ENCODE measurements around the gene NELL2.

NELL2 gene

DNA sequence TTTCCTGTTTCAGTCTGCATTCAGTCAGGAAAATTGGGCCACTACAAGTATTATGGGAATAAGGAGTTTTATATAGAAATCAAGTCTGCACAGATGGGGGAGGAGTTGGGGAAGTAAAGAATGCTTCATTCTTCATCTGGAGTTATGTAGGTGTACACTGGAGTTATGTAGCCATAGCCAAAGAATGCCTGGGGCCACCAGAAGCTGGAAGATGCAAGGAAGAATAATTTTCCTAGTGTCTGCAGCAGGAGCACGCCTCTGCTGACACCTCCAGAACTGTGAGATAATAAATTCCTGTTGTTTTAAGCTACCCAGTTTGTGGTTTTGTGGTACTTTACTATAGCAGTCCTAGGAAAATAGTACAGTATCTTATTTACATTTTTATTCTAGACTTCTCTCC lies 333.4 kb downstream of the NELL2 start:
- Histone ChIP-seq H3K27ac (ENCODE audit: insufficient read depth, low read length, poor library complexity, severe bottlenecking) (no peak overlapping the region), H3K27me3 (replicated peaks; ENCODE audit: control insufficient read depth, insufficient read depth, low read length, poor library complexity, severe bottlenecking) (no peaks in the 10 kb centered on the region), H3K4me1 (ENCODE audit: control insufficient read depth, insufficient read depth, low read length, poor library complexity, severe bottlenecking) (no peaks in the 10 kb centered on the region), H3K36me3 (ENCODE audit: control insufficient read depth, insufficient read depth, low read length) (no peaks in the 10 kb centered on the region), H3K4me3 (ENCODE audit: insufficient read depth, low read depth, low read length, poor library complexity, severe bottlenecking) (no peak overlapping the region), H3K9me3 (ENCODE audit: control insufficient read depth, low read length) (no peaks in the 10 kb centered on the region)
- DNase-seq: no peak

DNA sequence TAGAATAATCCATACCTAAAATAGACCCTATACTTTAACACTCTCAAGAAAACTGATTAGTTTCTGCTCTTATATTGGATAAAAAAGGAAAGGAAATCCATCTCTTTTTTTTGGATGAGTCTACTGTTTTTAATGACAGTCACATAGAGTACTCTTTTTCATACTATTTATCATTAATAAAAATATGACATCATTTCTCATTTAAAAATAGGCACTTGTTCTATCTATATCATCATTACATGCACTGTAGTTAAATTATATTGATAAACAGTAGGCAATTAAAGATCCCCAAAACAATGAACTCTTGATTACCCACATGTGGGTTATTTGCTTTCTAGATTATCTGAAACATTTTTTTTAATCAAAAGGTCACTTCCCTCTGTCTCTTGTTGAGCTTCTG lies 338.8 kb downstream of the NELL2 start:
- no peak overlapping the region for H3K27ac ChIP-seq (ENCODE audit: insufficient read depth, low read length, poor library complexity, severe bottlenecking)
- no peaks in the 10 kb centered on the region for H3K36me3 ChIP-seq (ENCODE audit: control insufficient read depth, insufficient read depth, low read length)
- no peaks in the 10 kb centered on the region for H3K4me1 ChIP-seq (ENCODE audit: control insufficient read depth, insufficient read depth, low read length, poor library complexity, severe bottlenecking)
- DNase-seq: no peak
- no peaks in the 10 kb centered on the region for H3K27me3 ChIP-seq (replicated peaks; ENCODE audit: control insufficient read depth, insufficient read depth, low read length, poor library complexity, severe bottlenecking)
- H3K4me3 ChIP-seq (ENCODE audit: insufficient read depth, low read depth, low read length, poor library complexity, severe bottlenecking): no peak overlapping the region
- H3K9me3 ChIP-seq (ENCODE audit: control insufficient read depth, low read length): no peaks in the 10 kb centered on the region

DNA sequence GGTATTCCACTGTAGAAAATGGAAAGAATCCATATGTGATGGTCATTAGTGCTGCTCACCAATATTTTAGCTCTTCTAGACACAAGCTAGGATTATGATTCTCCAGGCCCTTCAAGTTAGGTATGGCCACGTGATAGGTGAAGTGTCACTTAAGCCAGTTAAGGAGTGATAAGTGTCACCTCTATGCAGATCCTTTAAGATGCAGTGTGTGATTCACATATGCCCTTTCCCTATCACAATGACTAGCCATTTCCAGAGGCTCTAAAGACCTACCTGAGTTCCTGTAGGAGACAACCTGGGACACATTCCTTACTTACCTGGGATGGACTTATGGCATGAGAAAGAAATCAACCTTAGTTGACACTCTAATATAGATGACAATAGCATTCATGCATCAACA lies 343.2 kb downstream of the NELL2 start:
- H3K4me3 ChIP-seq (ENCODE audit: insufficient read depth, low read depth, low read length, poor library complexity, severe bottlenecking): no peak overlapping the region

DNA sequence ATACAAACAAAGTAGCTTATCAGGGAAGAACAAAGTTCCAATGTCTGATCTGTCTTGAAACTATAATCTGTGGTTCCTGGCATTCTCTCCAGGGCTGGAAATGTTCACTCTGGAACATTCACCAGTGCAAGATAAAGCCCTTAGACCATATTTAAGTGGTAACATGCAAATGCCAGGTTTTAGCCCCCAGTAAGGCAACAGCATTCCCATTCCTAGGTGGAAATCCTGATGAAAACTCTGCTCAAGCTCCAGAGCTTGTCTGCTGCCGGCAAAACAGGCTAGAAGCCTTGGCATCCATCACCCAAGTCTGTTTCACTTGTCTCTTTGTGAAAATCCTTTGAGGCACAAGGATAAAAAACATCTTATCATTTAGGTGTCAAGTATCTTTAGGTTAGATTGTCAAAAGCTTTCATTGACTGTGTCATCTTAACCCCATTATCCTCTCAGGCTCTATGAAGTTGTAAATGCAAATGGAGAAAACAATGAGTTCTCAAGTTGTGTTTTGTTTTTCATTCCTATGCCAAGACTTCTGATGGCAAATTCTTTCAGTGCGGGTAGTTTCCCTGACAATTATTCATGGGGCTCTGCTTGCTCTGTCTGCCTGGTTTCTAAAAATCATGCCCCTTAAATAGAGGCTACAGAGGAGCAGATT lies 344.7 kb downstream of the NELL2 start:
- Histone ChIP-seq H3K9me3 (ENCODE audit: control insufficient read depth, low read length) (no peaks in the 10 kb centered on the region), H3K4me1 (ENCODE audit: control insufficient read depth, insufficient read depth, low read length, poor library complexity, severe bottlenecking) (no peaks in the 10 kb centered on the region), H3K27me3 (replicated peaks; ENCODE audit: control insufficient read depth, insufficient read depth, low read length, poor library complexity, severe bottlenecking) (no peaks in the 10 kb centered on the region), H3K27ac (ENCODE audit: insufficient read depth, low read length, poor library complexity, severe bottlenecking) (no peak overlapping the region), H3K36me3 (ENCODE audit: control insufficient read depth, insufficient read depth, low read length) (no peaks in the 10 kb centered on the region), H3K4me3 (ENCODE audit: insufficient read depth, low read depth, low read length, poor library complexity, severe bottlenecking) (no peak overlapping the region)
- no peak for DNase-seq

More for the DNA sequence above, 343.2 kb downstream of the NELL2 start:
- H3K9me3 ChIP-seq (ENCODE audit: control insufficient read depth, low read length): no peaks in the 10 kb centered on the region
- DNase-seq: no peak
- H3K4me1 ChIP-seq (ENCODE audit: control insufficient read depth, insufficient read depth, low read length, poor library complexity, severe bottlenecking): no peaks in the 10 kb centered on the region
- no peak overlapping the region for H3K27ac ChIP-seq (ENCODE audit: insufficient read depth, low read length, poor library complexity, severe bottlenecking)
- no peaks in the 10 kb centered on the region for H3K27me3 ChIP-seq (replicated peaks; ENCODE audit: control insufficient read depth, insufficient read depth, low read length, poor library complexity, severe bottlenecking)
- H3K36me3 ChIP-seq (ENCODE audit: control insufficient read depth, insufficient read depth, low read length): no peaks in the 10 kb centered on the region

DNA sequence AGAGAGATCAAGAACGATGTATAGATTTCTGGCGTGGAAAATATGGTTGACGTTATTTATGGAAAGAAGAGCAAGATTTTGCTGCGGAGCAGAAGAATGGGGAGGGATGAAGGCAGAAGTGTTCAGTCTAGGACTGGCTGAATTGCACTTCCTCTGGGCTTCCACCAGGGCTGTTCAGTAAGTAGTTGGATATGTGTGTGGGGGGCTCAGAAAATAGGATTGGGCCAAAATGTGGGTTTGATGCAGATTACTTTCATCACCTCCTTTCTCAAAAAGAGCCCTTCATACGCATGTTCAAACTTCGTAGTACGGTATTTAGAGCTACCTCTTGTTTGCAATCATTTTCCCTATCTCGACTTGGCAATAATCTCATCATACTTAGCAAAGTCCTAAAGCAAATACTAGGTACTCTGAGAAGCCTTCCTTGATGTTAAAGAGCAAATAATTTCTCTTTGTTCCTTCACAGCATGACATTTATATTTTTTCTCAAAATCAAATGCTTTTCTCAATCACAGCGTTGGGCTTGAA lies 349.4 kb downstream of the NELL2 start:
- no peak overlapping the region for H3K27ac ChIP-seq (ENCODE audit: insufficient read depth, low read length, poor library complexity, severe bottlenecking)
- DNase-seq: no peak
- no peaks in the 10 kb centered on the region for H3K27me3 ChIP-seq (replicated peaks; ENCODE audit: control insufficient read depth, insufficient read depth, low read length, poor library complexity, severe bottlenecking)
- no peaks in the 10 kb centered on the region for H3K4me1 ChIP-seq (ENCODE audit: control insufficient read depth, insufficient read depth, low read length, poor library complexity, severe bottlenecking)
- no peaks in the 10 kb centered on the region for H3K36me3 ChIP-seq (ENCODE audit: control insufficient read depth, insufficient read depth, low read length)
- no peak overlapping the region for H3K4me3 ChIP-seq (ENCODE audit: insufficient read depth, low read depth, low read length, poor library complexity, severe bottlenecking)
- no peaks in the 10 kb centered on the region for H3K9me3 ChIP-seq (ENCODE audit: control insufficient read depth, low read length)

DNA sequence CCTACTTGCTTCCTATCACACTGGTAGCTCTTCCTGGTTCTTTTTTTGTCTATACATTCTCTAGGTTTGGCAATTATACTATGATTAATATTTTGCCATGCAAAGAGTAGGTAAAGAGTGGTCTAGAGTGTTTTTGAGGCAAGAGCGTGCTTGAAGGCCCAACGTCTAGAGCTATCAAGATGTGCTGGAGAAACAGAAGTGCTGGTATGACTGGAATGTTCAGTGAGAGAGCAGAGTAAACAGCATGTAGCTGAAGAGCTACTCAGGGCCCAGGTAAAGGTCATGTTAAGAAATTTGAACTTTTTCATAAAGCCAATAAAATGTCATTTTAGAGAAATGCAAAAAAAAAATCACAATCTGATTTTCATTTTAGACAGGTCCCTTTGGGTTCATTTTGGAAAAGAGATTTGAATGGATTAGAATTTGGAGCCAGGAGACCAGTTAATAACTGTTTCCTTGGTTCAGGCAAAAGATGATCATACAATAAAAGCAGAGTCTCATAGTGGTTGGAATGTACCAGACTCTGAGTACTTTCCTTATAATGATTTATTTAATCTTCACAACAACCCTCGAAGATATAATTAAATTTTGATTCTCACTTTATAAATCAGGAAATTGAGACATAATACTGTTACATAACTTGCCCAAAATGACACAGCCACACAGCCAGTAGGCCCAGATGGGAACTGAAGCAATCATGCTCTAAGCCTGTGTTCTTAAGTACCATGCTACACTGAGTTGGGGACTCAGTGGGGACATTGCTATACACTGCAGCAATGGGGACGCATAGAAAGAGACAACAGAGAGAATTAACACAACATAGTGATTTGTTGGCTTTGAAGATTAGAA lies 350.1 kb downstream of the NELL2 start:
- no peak for DNase-seq
- Histone ChIP-seq H3K27ac (ENCODE audit: insufficient read depth, low read length, poor library complexity, severe bottlenecking) (no peak overlapping the region), H3K9me3 (ENCODE audit: control insufficient read depth, low read length) (no peaks in the 10 kb centered on the region), H3K36me3 (ENCODE audit: control insufficient read depth, insufficient read depth, low read length) (no peaks in the 10 kb centered on the region), H3K4me3 (ENCODE audit: insufficient read depth, low read depth, low read length, poor library complexity, severe bottlenecking) (no peak overlapping the region), H3K4me1 (ENCODE audit: control insufficient read depth, insufficient read depth, low read length, poor library complexity, severe bottlenecking) (no peaks in the 10 kb centered on the region), H3K27me3 (replicated peaks; ENCODE audit: control insufficient read depth, insufficient read depth, low read length, poor library complexity, severe bottlenecking) (no peaks in the 10 kb centered on the region)

- Histone ChIP-seq H3K27ac (ENCODE audit: insufficient read depth, low read length, poor library complexity, severe bottlenecking) (no peak overlapping the region), H3K4me1 (ENCODE audit: control insufficient read depth, insufficient read depth, low read length, poor library complexity, severe bottlenecking) (no peaks in the 10 kb centered on the region), H3K27me3 (replicated peaks; ENCODE audit: control insufficient read depth, insufficient read depth, low read length, poor library complexity, severe bottlenecking) (no peaks in the 10 kb centered on the region), H3K9me3 (ENCODE audit: control insufficient read depth, low read length) (no peaks in the 10 kb centered on the region), H3K4me3 (ENCODE audit: insufficient read depth, low read depth, low read length, poor library complexity, severe bottlenecking) (no peak overlapping the region), H3K36me3 (ENCODE audit: control insufficient read depth, insufficient read depth, low read length) (peaks cover 3% of the 10 kb centered on the region)
- DNase-seq: no peak
Measured at GRCh38 chr12:44523828-44524227, 352.3 kb downstream of the NELL2 start.

DNA sequence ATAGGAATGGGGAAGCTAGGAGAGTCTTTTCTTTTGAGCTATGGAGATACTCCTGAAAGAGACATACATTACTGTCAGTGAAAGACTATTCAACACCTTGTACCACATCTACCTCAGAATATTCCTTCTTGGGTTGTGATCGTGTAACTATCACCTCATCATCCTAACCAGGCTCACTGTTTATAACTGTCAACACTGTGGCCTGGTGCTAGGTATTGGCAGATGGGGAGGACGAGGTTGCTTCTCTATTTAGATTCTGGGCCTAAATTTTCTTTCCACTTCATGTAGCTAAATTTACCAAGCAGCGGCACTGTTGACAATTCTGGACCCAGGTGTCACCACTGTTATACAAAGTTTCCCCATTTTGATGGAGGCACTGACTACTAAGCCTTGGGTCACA lies 354.4 kb downstream of the NELL2 start:
- H3K4me1 ChIP-seq (ENCODE audit: control insufficient read depth, insufficient read depth, low read length, poor library complexity, severe bottlenecking): no peaks in the 10 kb centered on the region
- no peak for DNase-seq
- no peaks in the 10 kb centered on the region for H3K9me3 ChIP-seq (ENCODE audit: control insufficient read depth, low read length)
- H3K27ac ChIP-seq (ENCODE audit: insufficient read depth, low read length, poor library complexity, severe bottlenecking): no peak overlapping the region
- peaks cover 3% of the 10 kb centered on the region for H3K36me3 ChIP-seq (ENCODE audit: control insufficient read depth, insufficient read depth, low read length)
- H3K27me3 ChIP-seq (replicated peaks; ENCODE audit: control insufficient read depth, insufficient read depth, low read length, poor library complexity, severe bottlenecking): no peaks in the 10 kb centered on the region
- H3K4me3 ChIP-seq (ENCODE audit: insufficient read depth, low read depth, low read length, poor library complexity, severe bottlenecking): no peak overlapping the region

- H3K27me3 ChIP-seq (replicated peaks; ENCODE audit: control insufficient read depth, insufficient read depth, low read length, poor library complexity, severe bottlenecking): no peaks in the 10 kb centered on the region
- no peaks in the 10 kb centered on the region for H3K4me1 ChIP-seq (ENCODE audit: control insufficient read depth, insufficient read depth, low read length, poor library complexity, severe bottlenecking)
- H3K4me3 ChIP-seq (ENCODE audit: insufficient read depth, low read depth, low read length, poor library complexity, severe bottlenecking): no peak overlapping the region
- no peak overlapping the region for H3K27ac ChIP-seq (ENCODE audit: insufficient read depth, low read length, poor library complexity, severe bottlenecking)
- DNase-seq: no peak
- peaks cover 3% of the 10 kb centered on the region for H3K36me3 ChIP-seq (ENCODE audit: control insufficient read depth, insufficient read depth, low read length)
- H3K9me3 ChIP-seq (ENCODE audit: control insufficient read depth, low read length): no peaks in the 10 kb centered on the region
Measured at GRCh38 chr12:44519931-44520330, 356.2 kb downstream of the NELL2 start.

DNA sequence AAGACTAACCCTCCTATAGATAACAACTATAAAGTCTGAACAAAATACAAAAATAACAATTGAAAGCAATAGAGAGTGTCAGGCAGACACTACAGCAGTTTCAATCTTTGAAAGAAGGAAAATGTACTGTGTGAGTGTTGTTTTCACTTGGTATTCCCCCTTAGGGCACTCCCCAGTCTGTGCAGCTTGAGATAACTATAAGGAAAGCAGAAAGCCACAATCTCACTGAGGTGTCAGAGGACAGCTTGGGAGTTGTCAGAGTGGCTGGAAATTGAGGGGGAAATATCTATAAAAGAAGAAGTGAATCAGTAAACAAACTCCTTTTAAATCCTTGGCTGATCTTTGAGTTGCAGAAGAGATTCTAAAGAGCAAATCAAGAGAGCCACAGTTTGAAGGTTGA lies 364.8 kb downstream of the NELL2 start:
- Histone ChIP-seq H3K4me3 (ENCODE audit: insufficient read depth, low read depth, low read length, poor library complexity, severe bottlenecking) (no peak overlapping the region), H3K27me3 (replicated peaks; ENCODE audit: control insufficient read depth, insufficient read depth, low read length, poor library complexity, severe bottlenecking) (no peaks in the 10 kb centered on the region), H3K4me1 (ENCODE audit: control insufficient read depth, insufficient read depth, low read length, poor library complexity, severe bottlenecking) (no peaks in the 10 kb centered on the region), H3K9me3 (ENCODE audit: control insufficient read depth, low read length) (no peaks in the 10 kb centered on the region), H3K36me3 (ENCODE audit: control insufficient read depth, insufficient read depth, low read length) (no peaks in the 10 kb centered on the region), H3K27ac (ENCODE audit: insufficient read depth, low read length, poor library complexity, severe bottlenecking) (no peak overlapping the region)
- DNase-seq: no peak
